H1 (cell line): ENCODE results near the gene C1S. TPM values are rescaled to one million over a fixed set of nuclear protein-coding genes. Genes with fewer than 3 reads are reported as not detected.

Experiments
- ASH2L ChIP-seq: fragments of 200-600, 300-600 bp; sonication (generic); IDR thresholded peaks from one replicate; pipeline ENCODE4 v1.7.1; 2017; ENCODE audit warnings: low read length
- BACH1 ChIP-seq: IDR thresholded peaks from 2 replicates; pipeline ENCODE4 v1.6.1; 2012; ENCODE audit warnings: low read length, improper control_type of control experiment
- CHD7 ChIP-seq: fragments of 300-600 bp; sonication (generic); IDR thresholded peaks from 2 replicates; pipeline ENCODE4 v1.7.1; 2012; ENCODE audit warnings: low read length, moderate library complexity, mild to moderate bottlenecking, inconsistent platforms; ENCODE audit not compliant: insufficient replicate concordance
- CREB1 ChIP-seq: IDR thresholded peaks from 2 replicates; pipeline ENCODE4 v1.6.1; 2012; ENCODE audit warnings: inconsistent platforms
- CTBP2 ChIP-seq: IDR thresholded peaks from 2 replicates; pipeline ENCODE4 v1.7.0; 2011; ENCODE audit warnings: borderline replicate concordance, mild to moderate bottlenecking, moderate library complexity, mixed read lengths, low read length; ENCODE audit not compliant: insufficient read depth, insufficient read length
- EGR1 ChIP-seq: IDR thresholded peaks from 2 replicates; pipeline ENCODE4 v1.6.1; 2011; ENCODE audit warnings: low read depth, low read length, borderline replicate concordance
- EP300 ChIP-seq, 2 experiments: IDR thresholded peaks; 1 replicate in 1 of 2; 2 replicates in 1 of 2; pipeline ENCODE4 v1.6.1; 2011 to 2012; ENCODE audit warnings: low read depth in 2 of 2, low read length in 2 of 2, mild to moderate bottlenecking in 2 of 2, borderline replicate concordance in 1 of 2, inconsistent platforms in 1 of 2, moderate library complexity in 1 of 2
- KDM5A ChIP-seq: fragments of 200-600 bp; IDR thresholded peaks from 2 replicates; pipeline ENCODE4 v1.7.1; 2012; ENCODE audit warnings: mild to moderate bottlenecking, low read length, inconsistent platforms, mixed read lengths
- PHF8 ChIP-seq: fragments of 200-600 bp; sonication (generic); conservative IDR thresholded peaks from 2 replicates; pipeline ENCODE4 v1.7.1; 2012; ENCODE audit warnings: low read depth, mild to moderate bottlenecking, inconsistent platforms, low read length, moderate library complexity
- POLR2A ChIP-seq, 2 experiments: IDR thresholded peaks; 1 replicate in 1 of 2; 2 replicates in 1 of 2; pipeline ENCODE4 v1.6.1; 2011; ENCODE audit warnings: low read depth in 2 of 2, low read length in 2 of 2, mild to moderate bottlenecking in 2 of 2; ENCODE audit errors: control extremely low read depth in 1 of 2
- SP4 ChIP-seq: IDR thresholded peaks from 2 replicates; pipeline ENCODE4 v1.6.1; 2012; ENCODE audit warnings: low read length, inconsistent platforms
- TAF7 ChIP-seq: optimal IDR thresholded peaks from 2 replicates; pipeline ENCODE3; 2011; ENCODE audit warnings: low read depth, mild to moderate bottlenecking, inconsistent platforms, low read length, moderate library complexity, borderline replicate concordance
- TBP ChIP-seq: IDR thresholded peaks from 2 replicates; pipeline ENCODE4 v1.6.1; 2011; ENCODE audit warnings: low read depth, low read length, improper control_type of control experiment
- polyA plus RNA-seq, 7 experiments: library from polyadenylated mRNA; depleted of rRNA in 3 of 7; stranded (reverse) in 5 of 7; unstranded in 2 of 7; fragments of >200 nt in 5 of 7; fragments of 200-250 nt in 2 of 7; gene quantifications; 1 replicate in 5 of 7; 2 replicates in 1 of 7; 4 replicates in 1 of 7; pipeline versions ENCODE4 v1.2.1 to v1.2.3, GENCODE V29; 2011 to 2013; ENCODE audit warnings: missing spikeins in 2 of 7, mixed read lengths in 2 of 7
- total RNA-seq: library from RNA; stranded (reverse); fragmentation: NEBNext Ultra II Directional; extraction: Animal tissue kit (Norgen Biotek cat#: 25700); gene quantifications from 2 replicates; pipeline ENCODE4 v1.2.1, GENCODE V29; 2021

C1S gene
- total and polyA plus RNA-seq, 2 of the 8 experiments (the other 6 are each of a cell fraction or from before 2014, with no cell fraction given): 4.4 to 7.3 TPM

GRCh38 chr12:7093892-7094291 lies 33.4 kb downstream of the C1S start (continued):
- TF ChIP-seq CHD7 (no peak), EP300 (IDR thresholded peaks at IDR 0.05; ENCODE audit: borderline replicate concordance in 1 of 2, low read depth in 2 of 2, low read length in 2 of 2) (no peak), PHF8 (no peak), POLR2A (IDR thresholded peaks at IDR 0.05; ENCODE audit: control extremely low read depth in 1 of 2, low read depth in 2 of 2, low read length in 2 of 2) (no peak), TAF7 (no peak), KDM5A (no peak), SP4 (no peak), ASH2L (no peak), CTBP2 (no peak), BACH1 (no peak), TBP (no peak), EGR1 (no peak), CREB1 (no peak)
